ENCODE data around the gene ADAM12.

The ADAM12 gene

GRCh38 chr10:126083009-126083408 lies 305.3 kb downstream of the ADAM12 start:
- no peak for DNase-seq (ENCODE audit: low read depth in 3 of 3)

DNA sequence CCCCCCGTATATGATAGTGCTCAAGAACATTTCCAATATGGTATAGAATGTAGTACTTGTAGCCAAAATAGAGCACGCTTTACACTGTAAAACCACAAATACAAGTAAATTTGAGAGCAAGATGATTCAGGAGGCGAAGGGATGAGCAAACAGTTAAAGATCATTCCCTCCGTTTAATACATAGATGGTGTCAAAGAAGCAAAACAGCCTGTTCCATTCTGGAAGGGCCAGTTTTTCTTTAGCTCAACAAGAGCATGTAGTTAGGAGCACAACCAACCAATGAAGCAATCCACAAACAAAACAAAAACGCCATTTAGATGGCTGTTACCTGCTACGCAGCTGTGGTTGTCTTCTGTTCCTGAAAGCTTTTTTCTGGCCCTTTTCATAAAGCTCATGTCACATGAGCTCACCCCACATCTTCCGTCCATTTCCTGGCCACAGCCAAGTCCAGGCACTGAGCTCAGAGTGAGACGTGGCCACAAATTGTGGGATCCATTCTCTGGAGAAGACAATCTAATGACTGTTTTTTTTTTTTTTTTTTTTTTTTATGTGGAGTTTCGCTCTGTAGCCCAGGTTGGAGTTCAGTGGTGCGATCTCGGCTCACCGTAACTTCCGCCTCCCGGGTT lies 306.3 kb downstream of the ADAM12 start:
- DNase-seq (ENCODE audit: low read depth in 3 of 3) = no peak

- no peak for DNase-seq (ENCODE audit: low read depth in 3 of 3)
These were observed 307.3 kb downstream of the ADAM12 start for GRCh38 chr10:126080879-126081411.

DNA sequence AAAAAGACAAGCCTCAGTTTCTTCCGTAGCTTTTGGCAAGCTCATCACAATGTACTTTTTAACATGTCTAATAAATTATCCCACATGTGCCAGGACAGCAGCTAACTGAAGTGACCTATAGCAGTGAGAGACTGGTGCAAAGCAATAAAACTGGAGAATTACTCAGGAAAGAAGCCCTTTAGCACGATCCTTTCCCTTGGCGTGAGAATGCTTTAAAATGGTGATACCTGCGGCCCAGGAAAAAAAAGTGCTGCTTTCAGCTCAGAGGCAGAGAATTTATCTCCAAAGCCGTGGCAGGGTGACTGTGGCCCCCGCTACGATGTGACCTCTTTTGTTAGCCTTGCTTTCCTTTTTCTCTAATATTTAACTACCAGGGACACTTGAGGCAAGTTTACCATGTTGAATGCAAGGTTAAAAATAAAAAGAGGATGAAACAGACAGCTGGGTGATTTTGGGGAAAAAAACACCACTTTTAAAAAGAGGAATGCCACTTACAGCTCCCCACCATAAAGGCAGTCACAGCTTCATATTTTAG lies 307.9 kb downstream of the ADAM12 start:
- no peak for DNase-seq (ENCODE audit: low read depth in 3 of 3)

GRCh38 chr10:126075009-126075408 lies 313.3 kb downstream of the ADAM12 start:
- DNase-seq (ENCODE audit: low read depth in 3 of 3) = no peak

- no peak for DNase-seq (ENCODE audit: low read depth in 3 of 3)
These were observed 314.0 kb downstream of the ADAM12 start for GRCh38 chr10:126074291-126074690.

GRCh38 chr10:126073606-126074005 lies 314.7 kb downstream of the ADAM12 start:
- DNase-seq (ENCODE audit: low read depth in 3 of 3) = no peak

- DNase-seq (ENCODE audit: low read depth in 3 of 3) = no peak
These were observed 315.7 kb downstream of the ADAM12 start for GRCh38 chr10:126072622-126073021.

DNA sequence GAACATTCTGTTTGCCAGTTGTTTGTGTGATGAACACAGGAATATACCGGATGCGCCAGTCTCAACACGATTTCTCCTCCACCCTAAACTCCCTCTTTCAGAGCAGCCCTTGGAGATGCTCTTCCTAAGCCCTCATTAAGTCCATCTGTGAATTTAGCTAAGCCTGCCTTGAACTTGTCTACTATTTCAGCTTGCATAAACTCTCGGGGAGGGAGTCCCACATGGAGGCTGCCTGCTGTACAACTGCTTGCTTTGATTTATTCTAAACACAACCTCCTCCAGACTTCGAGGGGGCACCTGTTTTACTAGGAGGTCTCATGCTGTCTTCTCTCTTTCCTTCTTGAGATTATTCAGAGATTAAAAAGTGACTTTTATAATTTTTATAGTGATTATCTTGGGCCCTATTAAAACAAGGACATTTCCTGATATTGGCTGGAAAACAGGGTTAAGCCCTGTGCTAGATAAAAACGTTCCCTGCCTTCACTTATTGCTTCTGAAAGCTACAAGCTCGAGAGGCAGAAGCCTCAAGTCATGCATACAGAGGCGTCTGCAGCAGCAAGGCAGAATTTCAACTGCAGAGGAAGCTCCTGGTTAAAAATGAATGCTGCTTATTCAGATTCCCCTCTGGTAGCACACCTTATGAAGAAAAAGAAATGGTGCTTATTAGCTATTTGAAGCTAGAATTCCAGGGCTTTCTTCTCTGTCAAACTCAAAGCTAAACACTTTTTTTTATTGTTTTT lies 317.6 kb downstream of the ADAM12 start:
- DNase-seq (ENCODE audit: low read depth in 3 of 3) = no peak

DNA sequence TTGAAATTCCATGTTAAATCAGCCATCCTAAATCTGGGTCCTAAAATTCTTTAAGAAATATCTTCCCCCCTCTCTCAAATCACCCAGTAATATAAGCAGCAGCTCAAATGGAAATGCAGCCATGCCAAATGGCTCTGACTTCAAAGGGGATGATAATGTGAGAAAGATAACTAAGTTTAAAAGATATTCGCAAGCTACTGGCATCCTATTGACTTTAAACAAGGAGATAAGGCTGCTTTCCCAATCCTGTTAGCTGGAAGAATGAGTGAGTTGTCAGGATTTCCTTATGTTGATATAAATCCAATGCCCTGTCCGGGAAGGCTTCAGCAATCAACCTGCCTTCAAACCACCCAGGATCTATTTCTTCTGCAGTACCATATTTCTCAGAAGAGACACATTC lies 320.0 kb downstream of the ADAM12 start:
- DNase-seq (ENCODE audit: low read depth in 3 of 3) = no peak

GRCh38 chr10:126066456-126066855 lies 321.8 kb downstream of the ADAM12 start:
- no peak for DNase-seq (ENCODE audit: low read depth in 3 of 3)

- DNase-seq (ENCODE audit: low read depth in 3 of 3) = no peak
These were observed 322.4 kb downstream of the ADAM12 start for GRCh38 chr10:126065751-126066377.

DNA sequence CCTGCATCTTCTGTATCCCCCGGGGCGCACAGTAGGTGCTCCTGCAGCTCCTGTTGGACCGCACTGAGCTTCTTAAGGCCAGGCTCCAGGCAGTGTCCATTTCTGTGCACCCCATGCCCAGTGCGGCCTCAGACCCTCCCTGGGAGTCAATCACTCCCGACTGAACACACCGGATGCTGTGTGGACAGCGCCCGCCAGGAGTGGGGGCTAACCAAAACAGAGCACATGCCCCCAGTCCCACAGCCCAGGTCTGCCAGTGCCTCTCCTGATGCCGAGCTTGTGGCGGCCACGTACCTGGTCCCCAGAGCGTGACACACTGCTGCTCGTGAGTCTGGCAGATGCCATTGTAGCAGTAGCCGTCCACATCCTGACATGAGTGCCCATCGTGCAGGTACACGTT lies 323.8 kb downstream of the ADAM12 start:
- DNase-seq (ENCODE audit: low read depth in 3 of 3) = no peak

DNA sequence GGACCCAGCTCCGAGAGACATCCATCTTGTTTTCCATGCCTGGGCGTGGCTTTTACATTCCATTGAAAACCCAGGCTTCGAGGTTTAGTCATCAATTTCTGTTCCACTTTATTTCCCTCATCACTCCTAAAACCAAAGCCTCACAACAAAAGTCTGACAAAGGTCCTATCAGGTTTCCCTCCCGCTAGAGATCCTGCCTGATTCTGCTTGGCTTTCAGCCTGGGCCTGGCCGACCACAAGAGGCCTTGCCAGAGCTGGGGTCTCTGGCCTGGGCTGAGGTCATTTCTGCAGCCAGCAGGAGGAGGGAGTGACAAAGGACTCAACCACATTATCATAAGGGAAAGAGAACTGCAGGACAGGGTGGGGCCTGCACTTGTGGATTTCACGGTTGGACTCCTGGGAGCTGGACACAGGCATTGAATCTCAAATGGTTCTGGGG lies 324.9 kb downstream of the ADAM12 start:
- DNase-seq (ENCODE audit: low read depth in 3 of 3) = no peak

GRCh38 chr10:126062131-126063032 lies 325.9 kb downstream of the ADAM12 start:
- DNase-seq (ENCODE audit: low read depth in 3 of 3) = no peak

- DNase-seq (ENCODE audit: low read depth in 3 of 3) = no peak
These were observed 326.8 kb downstream of the ADAM12 start for GRCh38 chr10:126061526-126061925.

- DNase-seq (ENCODE audit: low read depth in 3 of 3) = no peak
These were observed 327.9 kb downstream of the ADAM12 start for GRCh38 chr10:126060261-126060931.

DNA sequence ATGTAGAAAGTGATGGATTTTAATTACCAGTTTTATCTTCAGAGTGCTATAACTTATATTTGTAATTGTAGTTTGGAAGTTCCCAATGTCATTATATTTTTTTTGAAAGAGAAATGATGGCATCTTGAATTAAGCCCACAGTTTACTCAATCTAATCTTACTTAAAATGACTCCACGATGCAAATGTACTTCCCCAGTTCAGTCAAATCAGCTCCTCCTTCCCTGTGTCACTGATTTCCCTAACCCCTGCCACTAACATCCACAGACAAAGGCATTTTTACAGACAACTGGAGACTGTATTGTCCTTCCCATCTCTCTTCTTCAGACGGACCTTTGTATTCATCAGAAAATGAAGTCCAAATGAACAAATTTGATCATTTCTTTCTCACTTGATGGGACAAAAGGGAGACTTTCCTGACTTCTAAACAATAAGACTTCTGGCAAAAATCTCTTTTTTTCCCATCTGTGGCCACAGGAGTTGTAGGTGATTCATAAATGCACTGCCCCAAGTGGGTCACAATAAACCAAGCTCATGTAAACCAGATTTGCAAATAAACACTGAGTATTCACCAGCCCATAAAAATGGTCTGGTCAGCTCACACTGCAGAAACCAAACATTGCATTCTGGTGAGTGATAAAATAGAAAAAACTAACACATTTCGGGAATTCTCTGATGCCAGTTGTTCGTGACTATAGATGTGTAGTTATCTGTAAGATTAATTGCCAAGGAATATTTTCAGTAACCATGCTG lies 329.0 kb downstream of the ADAM12 start:
- no peak for DNase-seq (ENCODE audit: low read depth in 3 of 3)

- DNase-seq (ENCODE audit: low read depth in 3 of 3) = no peak
These were observed 329.8 kb downstream of the ADAM12 start for GRCh38 chr10:126058507-126058906.

- no peak for DNase-seq (ENCODE audit: low read depth in 3 of 3)
These were observed 330.2 kb downstream of the ADAM12 start for GRCh38 chr10:126058104-126058503.
